ENCODE data around the gene FN1.

DNA sequence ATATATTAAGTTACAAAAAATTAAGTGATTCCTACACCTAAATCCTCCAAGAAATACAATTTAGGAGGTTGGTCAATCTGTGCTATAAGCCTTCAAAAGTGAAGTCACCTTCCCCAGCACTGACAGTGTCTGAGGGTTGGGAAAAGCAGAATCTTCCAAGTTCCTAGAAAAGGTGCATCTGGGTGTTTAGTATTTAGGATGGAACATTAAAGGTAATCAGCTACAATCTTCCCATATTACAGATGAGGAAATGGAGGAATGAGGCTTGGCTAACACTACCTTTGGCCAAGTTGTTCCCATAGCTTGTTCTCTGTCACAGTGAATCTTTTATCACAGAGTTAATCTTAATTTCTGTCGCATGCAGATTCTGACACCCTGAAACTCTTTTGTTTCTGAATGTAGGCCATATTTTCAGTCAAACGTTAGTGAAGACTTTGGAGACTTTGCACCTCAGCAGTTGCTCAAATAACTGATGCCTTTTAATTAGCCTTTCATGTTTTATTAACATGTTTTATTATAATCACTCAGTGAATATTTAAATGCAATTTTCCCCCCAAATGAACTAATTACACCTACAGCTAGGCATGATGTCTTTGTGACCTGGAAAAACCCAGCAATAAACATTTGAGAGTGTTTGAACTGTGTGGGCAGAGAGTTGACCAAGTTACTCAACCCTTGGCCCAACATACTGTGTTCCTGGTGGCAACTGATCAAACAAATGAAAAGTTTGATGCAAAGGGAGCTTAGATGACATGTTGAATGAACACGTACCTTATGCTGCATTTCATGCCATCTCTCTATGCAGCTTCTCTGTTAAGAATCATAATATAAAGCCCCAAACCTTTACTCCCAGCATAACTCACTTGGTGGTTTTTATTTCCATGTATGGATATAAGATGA is 17.6 kb downstream of the FN1 start:
- TF ChIP-seq, protein P1, sequence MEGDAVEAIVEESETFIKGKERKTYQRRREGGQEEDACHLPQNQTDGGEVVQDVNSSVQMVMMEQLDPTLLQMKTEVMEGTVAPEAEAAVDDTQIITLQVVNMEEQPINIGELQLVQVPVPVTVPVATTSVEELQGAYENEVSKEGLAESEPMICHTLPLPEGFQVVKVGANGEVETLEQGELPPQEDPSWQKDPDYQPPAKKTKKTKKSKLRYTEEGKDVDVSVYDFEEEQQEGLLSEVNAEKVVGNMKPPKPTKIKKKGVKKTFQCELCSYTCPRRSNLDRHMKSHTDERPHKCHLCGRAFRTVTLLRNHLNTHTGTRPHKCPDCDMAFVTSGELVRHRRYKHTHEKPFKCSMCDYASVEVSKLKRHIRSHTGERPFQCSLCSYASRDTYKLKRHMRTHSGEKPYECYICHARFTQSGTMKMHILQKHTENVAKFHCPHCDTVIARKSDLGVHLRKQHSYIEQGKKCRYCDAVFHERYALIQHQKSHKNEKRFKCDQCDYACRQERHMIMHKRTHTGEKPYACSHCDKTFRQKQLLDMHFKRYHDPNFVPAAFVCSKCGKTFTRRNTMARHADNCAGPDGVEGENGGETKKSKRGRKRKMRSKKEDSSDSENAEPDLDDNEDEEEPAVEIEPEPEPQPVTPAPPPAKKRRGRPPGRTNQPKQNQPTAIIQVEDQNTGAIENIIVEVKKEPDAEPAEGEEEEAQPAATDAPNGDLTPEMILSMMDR (IDR thresholded peaks at IDR 0.05), result no peak
- TF ChIP-seq POLR2A (IDR thresholded peaks at IDR 0.05), result no peak
